HG03558 (cell line): Measurements from ENCODE around the gene GRK5.

Experiments
- ATAC-seq: cut with Tn5 transposase; IDR thresholded peaks from one replicate; pipeline ENCODE4 v1.9.1; 2021; ENCODE audit warnings: moderate number of reproducible peaks; ENCODE audit not compliant: unreplicated experiment; ENCODE audit errors: extremely low read depth

The GRK5 gene

DNA sequence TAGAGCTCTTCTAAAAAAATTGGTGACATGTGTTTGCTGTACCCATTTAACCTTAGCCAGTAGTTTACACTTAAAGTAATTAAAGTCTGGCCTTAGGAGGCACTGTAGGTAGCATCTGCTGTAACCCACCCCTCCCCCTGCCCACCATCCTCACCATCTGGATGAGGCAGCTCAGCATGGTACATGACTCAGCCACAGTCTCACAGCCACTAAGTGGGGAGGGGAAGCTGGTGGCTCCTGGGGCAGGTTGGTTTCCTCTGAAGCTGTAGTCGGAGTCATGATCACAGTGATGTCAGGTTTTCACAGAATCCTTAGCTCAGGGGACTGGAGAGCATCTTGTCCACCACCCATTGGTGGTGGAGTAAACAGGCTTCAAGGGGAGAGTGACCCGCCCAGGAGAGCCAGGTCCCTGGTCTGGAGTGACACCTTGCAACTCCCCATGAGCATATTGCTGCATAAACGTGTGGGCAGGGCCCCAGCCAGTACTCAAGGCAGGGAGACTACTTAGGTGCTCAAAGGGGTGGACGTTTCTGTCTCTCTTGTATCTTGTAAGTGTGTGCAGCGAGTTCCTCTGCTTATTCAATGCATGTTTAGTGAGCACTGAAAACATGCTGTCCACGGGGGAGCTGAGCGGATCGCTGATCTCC, 125.9 kb downstream of the GRK5 start:
- ATAC-seq = no peak

DNA sequence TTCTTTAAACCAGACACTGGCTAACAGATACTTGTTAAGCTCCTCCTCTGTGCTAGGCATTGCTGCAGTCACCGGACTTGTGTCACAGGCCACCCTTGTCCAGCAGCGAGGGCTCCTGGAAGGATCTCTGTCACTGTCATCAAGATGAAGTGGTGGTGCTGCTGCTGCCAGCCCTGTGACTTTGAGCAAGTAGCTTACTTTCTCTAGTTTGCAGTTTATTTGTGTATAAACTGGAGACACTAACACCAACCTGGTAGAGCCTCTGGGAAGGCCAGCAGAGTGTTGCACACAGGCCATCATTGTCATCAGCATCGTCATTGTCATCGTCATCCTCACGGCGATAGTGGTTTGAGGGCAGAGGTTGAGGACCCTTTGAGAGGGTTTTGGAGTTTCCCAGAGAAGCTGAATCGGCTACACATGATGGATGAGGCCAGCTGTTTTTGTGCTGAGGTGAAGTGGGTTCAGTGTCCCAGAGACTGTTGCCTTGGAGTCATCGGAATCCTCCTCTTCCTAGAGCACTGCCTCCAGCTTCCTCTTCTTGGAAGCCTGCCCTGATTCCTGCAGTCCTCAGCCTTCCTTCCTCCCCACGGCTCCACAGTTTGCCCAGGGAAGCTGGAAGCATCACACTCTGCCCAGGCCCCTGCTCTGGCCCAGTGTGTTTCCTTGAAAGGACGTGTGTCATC, 128.4 kb downstream of the GRK5 start:
- ATAC-seq = no peak

DNA sequence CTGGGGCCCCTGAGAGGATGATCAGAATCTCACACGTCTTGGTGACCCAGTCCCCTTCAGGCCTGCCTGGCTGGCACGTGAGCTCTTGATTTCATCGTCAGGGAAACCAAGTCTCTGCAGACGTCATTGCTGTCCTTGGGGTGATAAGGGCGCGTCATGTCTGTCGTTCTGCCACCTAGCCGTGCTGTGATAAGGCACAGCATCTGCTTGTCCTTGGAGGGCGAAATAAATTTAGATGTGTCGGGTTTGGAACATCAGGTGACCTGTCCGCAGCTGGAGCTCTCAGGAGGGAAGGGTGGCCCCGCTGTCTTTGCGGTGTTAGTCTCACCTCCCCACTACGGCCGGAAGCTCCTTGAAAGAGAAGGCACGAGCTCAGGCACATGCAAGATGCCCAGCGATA, 129.2 kb downstream of the GRK5 start:
- no peak for ATAC-seq

DNA sequence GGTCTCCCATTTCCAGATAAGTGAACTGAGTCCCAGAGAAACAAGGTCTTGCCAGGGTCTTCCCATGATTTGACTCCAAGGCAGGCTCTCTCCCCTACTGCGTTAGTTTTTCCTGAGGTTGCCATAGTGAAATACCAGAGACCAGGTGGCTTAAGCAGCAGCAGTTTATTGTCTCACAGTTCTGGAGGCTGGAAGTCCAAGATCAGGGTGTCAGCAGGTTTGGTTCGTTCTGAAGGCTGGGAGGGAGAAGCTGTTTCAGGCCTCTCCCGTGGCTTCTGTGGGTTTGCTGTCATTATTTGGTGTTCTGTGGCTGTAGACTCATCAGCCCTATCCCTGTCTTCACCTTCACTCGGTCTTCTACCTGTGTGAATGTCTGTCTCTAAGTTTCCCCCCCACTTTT, 129.9 kb downstream of the GRK5 start:
- no peak for ATAC-seq

DNA sequence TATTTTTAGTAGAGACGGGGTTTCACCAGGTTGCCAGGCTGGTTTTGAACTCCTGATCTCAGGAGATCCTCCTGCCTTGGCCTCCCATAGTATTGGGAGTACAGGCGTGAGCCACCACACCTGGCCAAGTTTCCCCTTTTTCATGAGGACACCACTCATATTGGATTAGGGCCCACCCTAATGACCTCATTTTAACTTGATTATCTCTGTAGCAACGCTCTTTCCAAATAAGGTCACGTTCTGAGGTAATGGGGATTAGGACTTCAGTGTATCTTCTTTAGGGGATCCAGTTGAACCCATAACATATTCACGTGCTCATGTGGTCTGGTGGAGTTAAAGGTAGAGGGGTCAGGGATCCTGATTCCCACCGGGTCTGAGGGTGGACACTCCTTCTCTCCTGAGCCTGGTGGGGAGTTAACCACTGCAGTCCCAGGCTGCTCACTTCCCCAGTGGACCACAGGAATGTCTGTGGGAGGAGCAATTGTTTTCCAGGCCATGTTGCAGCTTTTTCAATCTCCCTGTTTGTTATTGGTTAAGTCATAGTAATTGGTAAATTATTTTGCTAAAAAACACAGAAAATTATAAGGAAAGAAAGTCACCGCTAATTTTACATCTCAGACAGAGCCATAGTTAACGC, 130.5 kb downstream of the GRK5 start:
- no peak for ATAC-seq

DNA sequence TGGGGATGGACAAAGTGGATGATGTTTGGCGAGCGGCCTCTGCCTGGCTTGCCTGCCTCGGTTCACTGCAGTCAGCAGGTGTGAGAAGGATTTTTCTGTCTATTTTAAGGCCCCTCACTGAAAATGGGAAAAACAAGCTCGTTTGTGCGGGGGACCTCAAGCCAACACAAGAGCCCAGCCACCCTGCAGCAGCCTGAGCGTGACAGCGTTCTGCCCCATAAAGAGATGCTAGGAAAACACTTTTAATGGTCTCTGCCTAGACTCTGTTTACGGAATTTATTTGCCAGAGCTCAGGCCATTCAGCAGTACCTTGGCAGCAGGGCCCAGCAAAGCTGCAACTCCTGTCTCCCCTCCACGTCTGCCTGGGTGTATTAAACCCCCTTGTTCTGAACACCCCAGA, 131.7 kb downstream of the GRK5 start:
- ATAC-seq = no peak

DNA sequence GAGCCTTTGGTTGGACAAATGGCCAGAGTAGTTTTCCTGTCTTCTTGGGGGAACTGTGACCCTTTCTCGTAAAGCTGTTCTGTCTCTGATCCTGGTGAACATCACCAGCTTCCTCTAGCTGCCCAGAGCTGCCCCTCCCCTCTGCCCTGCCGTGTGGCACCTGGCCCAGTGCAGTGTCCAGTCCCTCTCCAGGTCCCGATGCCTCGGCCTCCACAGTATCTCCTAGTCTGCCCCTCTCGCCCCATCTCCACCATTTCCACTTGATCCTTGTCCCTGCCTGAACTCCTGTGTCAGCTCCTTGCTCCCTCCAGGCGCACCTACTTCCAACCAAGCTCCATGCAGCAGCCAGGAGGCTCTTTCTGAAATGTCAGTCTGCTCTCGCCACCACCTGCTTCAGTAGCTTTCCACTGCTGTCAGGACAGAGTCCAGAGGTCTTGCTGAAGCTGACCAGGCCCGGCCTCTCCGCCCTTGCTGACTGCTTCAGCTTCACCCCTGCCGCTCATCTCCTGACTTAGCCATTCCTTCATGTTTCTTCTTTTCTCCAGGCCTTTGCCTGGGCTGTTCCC, 133.6 kb downstream of the GRK5 start:
- ATAC-seq = no peak

DNA sequence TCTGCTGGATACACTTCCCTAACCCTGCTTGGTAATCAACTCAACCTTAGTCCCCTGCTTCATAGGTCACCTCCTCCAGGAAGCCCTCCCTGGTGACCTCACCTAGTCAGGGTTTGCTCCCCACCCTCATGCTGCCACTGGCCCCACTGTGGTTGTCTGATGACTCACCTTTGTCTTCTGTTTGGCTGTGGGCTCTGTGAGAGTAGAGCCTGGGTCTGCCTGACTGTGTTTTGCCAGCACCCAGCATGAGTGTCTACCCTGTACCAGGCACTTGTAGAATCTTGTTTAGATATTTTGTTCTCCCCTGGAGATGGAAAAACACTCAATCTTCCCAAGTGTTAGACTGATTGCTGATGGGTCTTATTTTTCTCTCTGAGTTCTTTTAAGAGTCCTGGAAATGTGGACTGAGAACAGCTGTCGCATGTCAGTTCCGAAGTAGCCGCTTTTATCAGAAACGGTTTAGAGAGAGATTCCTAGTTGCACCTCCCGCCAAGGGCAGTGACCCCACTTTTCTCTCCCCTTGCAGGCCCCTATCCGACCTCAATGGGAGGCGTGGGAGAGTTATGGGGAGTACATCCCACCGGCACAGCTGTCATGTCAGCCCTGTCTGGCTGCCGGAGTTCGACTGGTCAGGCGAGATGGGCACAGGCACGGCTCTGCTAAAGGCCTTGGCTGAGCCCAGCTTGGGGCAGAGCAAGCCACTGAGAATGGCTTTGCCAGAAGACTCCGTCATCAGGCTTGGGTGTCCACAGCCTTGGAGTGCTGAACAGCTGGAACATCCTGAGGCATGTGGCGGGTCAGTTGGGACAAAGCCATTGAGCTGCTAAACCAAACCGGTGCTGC, 134.3 kb downstream of the GRK5 start:
- no peak for ATAC-seq

DNA sequence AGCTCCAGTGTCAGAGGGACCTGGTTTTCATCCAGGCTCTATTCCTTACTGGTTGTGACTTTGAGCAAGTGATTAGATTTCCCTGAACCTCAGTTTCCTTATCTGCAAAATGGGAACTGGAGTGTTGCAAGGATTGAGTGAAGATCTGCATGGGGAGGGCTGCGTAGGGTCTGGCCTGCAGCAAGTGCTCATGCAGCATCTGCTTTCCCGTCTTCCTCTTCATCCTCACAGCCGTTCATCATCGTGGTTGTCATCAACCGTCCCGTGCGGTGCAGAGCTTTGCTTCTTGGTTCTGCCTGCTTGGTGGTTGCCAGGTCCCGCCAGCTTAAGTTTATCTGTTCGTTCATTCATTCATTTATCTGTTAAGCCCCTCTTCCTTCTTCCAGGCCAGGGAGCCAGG, 135.0 kb downstream of the GRK5 start:
- no peak for ATAC-seq

DNA sequence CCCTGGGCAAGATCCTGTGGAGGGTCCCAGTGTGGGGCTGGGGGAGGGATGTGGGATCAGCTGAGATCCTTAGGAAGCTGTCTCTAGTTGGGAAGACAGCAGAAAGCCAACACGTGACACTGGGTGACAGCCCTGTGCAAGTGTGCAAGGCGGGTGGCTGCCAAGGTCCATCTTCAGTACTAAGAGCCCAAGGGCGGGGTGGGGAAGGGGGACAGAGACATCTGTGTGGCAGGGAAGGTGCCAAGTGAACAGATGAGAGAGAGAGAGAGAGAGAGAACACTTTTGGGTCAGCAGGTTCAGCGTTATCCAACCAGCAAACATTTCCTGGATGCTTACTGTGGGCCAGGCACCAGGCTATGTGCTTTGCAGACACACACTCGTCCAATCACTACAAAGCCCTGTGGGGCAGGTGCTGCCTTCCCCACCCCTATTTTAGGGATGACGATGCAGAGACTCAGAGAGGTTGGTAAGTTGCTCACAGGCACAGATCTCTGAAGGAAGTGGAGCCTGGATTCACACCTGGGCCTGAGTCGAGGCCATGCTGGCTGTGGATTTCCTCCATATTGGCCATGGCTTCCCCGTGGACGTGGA, 135.7 kb downstream of the GRK5 start:
- ATAC-seq = no peak

DNA sequence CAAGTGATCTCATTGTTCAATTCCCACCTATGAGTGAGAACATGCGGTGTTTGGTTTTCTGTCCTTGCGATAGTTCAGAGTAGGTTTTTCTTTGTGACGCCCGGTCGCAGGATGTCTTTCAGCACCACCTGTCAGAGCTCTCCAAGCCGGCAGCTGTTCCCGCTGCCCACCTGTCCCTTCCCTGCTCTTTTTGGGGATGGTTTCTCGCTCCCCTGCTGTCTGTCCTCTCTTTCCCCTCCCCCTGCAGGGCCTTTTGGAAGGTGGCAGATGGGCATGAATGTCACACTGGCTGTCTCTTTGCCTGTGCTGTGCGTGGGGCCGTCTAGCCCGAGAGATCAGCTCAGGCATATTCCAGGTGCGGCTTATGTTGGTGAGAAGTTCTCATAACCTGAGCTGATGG, 137.0 kb downstream of the GRK5 start:
- ATAC-seq = no peak

DNA sequence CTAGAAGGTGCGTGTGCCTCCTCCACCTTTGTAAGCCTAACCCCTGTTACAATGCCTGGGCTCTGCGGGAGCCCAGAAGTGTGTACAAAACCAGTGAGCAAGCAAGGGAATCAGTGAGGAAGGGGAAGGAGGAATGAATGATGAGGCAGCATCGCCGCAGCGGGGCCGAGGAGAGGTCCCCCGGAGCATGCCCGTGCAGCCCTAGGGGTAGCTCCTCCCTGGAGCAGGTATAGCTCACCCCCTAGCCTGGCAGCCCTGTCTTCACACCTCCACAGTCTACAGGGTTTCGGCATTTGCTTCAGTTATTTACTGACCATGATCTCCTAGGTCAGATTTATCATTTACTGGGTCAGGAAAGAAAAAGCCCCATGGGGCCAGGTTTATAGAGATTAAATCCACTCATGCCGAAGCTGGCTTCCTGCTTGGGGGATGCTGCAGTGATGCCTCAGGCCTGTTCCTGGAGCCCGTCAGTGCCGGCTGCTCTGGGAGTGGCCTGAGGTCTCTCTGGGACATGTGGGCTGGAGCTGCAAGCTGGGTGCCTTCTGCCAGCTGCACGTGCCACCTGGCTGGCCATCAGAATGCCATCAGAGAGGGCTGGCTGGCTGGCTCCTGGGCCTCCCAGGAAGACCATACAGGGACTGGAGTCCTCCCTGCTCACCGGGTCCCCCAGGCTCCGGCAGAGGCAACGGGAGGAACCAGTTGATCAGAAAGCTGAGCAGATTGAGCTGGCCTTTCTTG, 138.9 kb downstream of the GRK5 start:
- no peak for ATAC-seq

DNA sequence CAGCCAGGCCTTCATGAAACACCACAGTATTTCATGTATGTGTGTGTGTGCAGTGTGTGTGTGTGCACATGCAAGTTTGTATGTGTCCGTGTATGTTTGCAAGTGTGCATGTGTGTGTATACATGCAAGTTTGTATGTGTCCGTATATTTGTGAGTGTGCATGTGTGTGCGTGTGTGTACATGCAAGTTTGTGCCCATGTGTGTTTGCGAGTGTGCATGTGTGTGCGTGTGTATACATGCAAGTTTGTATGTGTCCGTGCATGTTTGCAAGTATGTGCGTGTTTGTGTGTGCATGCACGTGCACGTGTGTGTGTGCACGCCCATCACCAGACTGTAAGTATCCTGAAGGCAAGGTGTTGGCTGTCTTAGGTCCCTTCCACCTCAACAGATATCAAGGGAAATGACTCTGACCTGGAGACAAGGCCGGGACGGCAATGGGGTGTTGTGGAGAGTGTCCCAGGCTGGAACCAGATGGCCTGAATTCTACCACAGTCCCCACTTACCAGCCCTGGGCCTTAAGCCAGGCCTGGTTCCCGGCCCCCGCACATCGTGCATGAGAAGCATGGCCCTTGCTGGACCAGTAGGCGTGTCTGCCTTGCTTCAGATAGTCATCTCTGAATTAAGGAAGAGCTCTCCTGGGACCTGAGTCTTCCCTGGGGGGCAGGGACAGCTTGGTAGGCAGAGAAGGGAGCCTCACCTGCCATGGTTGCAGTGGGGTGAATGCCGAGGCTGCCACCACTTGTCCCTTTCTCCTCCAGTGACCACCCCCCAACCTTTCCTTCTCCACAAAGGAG, 140.0 kb downstream of the GRK5 start:
- ATAC-seq = no peak

DNA sequence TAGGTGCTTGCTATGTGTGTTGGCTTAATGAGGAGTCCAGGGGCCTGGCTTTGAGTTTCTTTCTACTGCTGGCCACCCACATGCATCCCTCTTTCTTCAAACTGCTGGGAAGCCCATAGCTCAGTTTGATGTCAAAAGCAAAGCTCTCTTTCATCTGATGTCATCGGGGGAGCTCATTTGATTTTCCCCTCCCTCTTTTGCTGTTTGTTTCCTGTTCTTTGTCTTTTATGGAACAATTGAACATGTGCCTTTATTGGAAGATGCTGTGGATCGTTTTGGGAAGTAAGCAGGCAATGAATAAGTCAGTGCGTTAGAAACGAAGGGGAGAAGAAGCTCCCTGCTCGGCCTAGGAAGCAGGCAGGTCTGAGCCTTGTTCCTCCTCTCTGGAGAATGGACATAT, 140.7 kb downstream of the GRK5 start:
- no peak for ATAC-seq

DNA sequence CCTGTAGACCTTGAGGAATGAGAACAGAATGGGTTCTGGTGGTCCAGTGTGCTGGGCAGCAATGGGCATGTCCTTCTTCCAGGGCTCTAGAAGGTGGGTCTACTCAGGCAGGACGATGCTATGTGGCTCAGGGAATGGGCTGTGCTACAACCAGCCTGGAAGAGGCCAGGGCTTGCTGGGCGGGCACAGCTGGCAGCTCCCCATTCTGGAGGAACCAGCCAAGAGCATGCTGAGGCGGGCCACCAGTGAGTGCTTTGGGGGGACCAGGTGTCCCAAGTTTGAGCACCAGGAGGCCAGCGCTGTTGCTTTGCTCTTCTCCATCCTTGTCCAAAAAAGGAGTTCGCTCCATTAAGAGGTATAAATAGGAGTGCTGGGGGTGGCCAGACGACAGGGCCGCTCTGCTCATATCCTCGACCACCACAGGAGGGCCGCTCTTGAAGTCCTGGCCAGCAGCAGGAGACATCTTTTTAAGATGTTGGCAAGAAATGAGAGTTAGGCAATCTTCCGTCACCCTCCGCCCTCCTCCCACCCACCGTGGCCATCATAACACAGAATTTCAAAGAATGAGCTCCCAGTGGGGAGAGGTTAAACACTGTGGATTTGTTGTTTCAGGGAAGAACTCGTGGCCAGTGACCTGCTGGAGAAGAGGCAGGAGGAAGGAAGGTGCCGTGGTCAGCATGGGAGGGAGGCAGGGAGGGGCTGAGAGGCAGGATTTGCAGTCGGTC, 141.3 kb downstream of the GRK5 start:
- ATAC-seq = no peak

DNA sequence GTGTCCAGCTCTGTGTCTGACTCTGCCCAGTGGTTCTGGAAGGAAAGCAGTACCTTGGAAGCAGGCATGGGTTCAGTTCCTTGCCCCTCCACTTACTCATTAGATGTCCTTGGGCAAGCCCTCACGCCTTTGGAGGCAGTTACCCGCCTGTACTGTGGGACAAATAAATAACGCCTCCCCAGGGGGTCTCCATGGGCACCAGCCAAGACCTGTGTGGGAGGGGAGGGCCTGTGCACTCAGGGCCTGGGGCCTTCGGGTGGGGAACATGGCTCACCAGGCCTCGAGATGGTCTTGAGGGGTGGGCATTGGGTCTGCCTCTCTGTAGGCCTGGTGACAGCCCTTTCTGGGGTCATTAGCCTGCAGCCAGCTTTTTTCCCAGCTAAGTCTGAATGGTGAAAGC, 142.0 kb downstream of the GRK5 start:
- no peak for ATAC-seq

DNA sequence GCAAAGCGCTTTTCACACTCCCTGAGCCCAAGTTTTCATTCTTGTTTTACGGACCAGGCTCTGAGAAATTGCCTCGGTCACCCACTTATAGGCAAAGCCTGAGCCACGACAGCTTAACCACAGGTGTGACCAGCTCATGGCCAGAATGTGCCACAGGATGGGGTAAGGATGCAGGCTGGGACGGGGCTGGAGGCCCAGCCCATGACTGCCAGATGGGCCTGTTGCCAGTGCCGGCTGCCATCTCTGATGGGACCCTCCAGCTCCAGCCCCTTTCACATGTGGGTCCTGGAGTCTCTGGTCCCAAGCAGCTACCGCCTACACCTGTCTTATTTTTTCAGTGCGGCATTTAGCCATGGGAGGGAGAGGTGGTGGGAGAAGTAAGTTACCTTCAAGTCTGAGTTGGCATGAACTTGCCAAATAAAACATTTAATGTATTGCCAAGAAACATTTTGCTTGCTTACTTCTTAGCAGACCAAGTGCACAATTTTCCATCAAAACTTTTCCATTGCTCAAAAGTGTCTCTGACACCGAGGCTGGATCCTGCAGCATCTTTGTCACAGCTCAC, 142.6 kb downstream of the GRK5 start:
- ATAC-seq = no peak
